Stimulated activated naive CD8-positive, alpha-beta T cell treated with anti-CD3 and anti-CD28 coated beads, Interleukin-15, Interleukin-2, amounts not matched to agents 100 U/mL and 50 U/mL, for 24 hours (primary cell): ENCODE results near the gene LYG1.

Experiments
- ATAC-seq: fragments of 150-1000 bp; cut with Tn5 transposase; one replicate; pipeline ENCODE4 v1.10.0; 2021
- DNase-seq: peaks from one replicate; pipeline ENCODE4 v3.0.0; 2021

The LYG1 gene

DNA sequence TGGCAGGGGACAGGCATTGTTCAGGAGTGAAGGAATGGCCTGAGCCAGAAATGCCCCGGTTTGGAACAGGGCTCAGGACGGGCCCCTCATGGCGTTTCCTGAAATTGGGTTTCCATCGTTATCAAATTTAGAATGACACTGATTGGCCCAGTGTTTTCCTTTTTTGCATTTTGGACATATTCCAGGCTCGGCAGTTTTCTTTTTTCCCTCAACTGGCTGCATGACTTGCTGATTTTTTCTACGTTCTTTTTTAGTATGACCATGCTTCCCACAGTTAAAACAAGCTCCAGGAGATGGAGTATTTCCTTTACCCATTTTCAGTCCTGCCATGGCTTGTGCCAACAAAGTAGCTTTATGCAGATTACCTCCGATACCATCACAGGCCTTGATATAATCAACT is 25.1 kb downstream of the LYG1 start:
- ATAC-seq = no peak
- DNase-seq = no peak

DNA sequence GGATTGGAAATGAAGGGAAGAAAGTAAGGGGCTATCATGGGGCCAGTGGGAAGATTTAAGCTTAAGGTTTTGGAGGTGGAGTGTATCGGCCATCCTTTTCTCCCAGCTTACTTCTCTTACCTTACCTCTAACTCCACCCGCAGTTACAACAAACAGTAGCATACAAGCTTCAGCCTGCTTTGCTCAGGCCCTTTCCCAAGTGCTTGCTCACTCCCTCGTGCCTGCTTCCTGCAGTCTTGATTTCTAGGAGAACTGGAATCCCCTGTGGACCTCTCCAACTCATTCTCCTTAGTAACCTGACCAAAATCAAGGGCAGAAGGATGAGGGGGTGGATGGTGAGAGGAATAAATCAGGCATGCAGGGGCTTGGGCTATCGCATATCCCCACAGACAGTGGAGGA is 39.8 kb downstream of the LYG1 start:
- no peak for ATAC-seq
- no peak for DNase-seq

DNA sequence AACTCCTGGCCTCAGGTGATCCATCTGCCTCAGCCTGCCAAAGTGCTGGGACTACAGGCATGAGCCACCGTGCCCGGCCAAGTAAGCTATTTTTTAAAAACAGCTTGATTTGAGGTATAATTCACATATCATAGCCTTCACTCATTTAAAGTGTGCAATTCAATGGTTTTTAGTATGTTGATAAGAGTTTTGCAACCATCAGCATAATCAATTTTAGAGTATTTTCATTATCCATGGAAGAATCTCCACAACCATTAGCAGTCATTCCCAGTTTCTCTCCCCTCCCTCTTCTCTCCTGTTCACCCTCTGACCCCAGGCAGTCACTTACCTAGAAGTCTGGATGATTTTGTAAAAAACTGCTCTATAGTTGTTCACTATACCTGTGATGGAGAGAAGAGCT is 40.8 kb downstream of the LYG1 start:
- no peak for ATAC-seq
- no peak for DNase-seq

DNA sequence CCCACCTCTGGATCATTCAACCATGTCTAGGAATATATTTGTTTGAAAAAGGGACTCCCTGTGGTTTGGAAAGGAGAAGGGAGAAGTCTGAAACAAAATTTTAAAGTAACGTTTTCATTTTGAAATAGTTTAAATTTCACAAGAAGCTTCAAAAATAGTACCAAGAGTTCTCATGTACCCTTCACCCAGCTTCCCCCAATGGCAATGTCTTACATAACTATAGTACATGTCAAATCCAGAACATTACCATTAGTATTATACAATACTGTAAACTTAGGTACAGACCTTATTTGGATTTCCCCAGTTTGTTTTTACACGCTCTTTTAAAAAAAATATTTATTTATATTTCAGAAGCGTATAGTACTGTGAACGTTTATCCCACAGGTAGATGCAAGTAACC is 41.5 kb downstream of the LYG1 start:
- ATAC-seq = no peak
- DNase-seq = no peak

DNA sequence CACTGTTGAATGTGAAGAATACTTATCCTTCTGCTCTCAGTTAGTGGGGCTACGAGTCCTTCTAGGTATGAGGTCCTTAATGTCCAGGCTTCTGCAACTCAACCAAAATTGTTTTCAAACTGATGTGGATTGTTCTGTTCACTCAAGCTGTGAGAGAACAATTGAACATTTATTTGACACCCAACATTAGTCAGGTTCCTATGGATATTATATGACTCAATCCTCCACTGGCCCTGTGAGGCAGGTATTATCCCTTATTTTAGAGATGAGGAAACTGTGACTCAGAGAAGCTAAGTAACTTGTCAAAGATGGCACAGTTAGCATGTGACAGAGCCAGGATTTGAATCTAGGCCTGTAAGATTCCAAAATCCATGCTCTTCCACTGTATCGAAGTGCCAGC is 44.3 kb downstream of the LYG1 start:
- ATAC-seq (no peak), DNase-seq (no peak)

DNA sequence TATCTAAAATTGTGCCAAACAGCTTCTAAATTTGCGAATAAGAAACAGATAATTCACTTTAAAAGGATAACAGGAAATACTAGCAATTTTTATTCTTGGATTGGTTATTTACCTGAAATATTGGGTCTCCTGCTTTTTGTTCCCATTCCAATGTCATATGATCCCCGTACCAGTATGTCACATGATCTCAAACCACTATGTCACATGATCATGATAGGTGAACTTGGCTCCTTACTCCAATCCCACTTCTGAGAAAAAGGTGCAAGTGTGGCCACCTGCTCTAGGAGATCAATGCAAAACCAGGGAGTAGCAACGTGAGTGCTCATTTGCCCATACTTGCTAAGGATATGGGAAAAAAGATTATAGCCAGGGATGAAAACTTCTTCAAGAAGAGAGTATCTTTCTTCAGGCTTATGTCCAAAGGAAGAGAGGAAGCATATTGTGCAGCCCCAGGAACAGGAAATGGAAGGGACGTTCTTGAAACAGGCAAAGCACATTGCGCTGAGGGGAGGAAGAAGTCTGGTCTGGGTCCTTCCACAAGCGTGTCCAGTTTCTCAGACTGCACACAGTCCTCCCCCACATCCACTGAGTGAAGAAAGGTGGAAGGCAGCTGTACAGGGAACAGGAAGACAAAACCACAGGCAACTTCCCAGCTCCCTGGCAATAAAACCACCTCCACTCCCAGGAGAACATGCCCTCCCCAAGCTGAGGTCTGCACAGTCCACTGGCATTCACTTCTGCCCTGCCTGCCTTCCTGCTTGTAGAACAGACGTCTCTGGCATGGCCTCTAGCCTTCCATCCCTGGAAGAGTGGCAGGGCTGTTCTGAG is 45.3 kb downstream of the LYG1 start, which contains the start of gene LYG2:
Gene LYG2, minus strand, starts transcription at position 176 of the 828 bp plus-strand sequence. CDS start 1,406 bp downstream, outside the sequence.
- DNase-seq (no peak), ATAC-seq (no peak)

DNA sequence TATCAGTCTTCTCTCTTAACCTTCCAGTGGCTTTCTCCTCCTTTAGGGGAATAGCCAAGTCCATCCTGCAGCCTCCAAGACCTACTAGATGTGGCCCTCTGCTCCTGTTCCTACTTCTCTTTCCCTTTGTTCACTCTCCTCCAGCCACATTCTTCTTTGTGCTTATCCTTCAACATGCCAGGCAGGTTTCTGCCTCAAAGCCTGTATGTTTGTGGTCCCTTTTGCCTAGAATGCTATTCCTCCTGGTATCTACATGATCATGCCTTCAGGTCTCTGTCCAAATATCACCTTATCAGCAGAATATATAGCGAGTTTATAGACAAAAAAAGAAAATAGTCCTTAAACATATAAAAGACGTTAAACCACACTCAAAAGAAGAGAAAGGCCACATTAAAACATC is 51.0 kb downstream of the LYG1 start:
- DNase-seq (no peak), ATAC-seq (no peak)

DNA sequence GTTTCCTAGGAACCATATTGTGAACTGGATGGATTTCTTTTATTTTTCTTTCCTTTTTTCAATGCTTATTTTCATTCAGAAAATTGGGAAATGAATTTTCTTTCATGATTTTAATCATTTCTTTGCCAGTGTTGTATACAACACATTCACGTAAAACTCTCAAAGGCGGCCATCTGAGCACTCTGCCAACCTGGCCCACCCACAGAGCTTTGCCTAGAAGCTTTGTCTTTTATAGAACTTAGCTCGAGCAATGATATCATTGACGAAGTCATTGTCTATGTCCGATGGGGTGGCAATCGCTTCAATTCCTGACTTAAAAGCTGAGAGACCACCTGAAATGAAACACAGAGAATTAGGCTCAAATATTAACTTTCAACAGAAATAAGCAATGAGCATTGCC is 58.8 kb downstream of the LYG1 start:
- DNase-seq = no peak
- no peak for ATAC-seq

DNA sequence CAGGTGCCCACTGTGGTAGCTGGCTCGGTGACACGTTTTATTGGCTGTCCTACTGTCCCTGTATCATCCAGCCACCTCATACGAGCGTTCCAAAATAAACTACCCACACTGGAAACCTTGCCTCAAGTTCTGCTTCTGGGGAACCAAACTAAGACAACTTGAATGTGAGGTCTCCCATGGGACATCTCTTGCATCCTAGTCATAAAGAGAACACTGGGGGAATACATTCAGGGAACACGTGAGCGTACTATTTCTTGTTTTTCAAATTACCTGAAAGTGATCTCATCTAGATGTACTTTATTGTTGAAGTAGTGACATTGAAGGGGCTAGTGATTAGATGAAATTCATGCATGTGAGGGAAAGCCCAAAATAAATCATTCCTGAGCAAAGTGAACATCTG is 60.6 kb downstream of the LYG1 start:
- no peak for DNase-seq
- no peak for ATAC-seq

DNA sequence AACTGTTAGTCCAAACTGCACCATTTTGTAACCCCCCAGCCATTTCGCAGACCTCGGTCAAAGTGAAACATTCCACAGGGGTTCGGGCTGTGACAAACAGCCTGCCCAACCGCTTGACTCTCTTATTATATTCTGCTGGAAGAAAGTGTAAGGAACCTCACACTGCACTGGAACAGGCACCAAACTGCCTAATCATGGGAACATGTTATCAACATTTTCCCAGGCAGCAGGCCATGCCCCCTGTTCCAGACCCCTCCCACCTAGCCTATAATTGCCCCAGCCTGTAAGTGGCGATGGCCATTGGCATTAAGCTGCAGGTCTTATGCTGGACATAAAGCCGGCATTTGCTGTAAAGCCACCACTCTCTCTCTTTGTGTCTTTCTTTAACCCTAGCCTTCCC is 62.4 kb downstream of the LYG1 start:
- ATAC-seq = no peak
- no peak for DNase-seq
